T-helper 9 cell (primary cell): ENCODE data around the gene DOCK8.
"Not testable (repeated sequence)": the region's sequence is repeated elsewhere in the genome, so short reads cannot be mapped to it uniquely, and the experiment has no call there.

ENCODE experiments used
- DNase-seq: peaks from one replicate; pipeline ENCODE4 v3.0.0-alpha.2; 2020

The DOCK8 gene

GRCh38 chr9:227860-228259 lies 13.2 kb downstream of the DOCK8 start:
- no peak for DNase-seq

GRCh38 chr9:228929-229695 lies 14.4 kb downstream of the DOCK8 start:
- DNase-seq = no peak

- not testable (repeated sequence) for DNase-seq
Observed at GRCh38 chr9:231625-232024, 17.0 kb downstream of the DOCK8 start.

- DNase-seq = not testable (repeated sequence)
Observed at GRCh38 chr9:233708-234107, 19.0 kb downstream of the DOCK8 start.

- no peak for DNase-seq
Observed at GRCh38 chr9:237141-237857, 22.6 kb downstream of the DOCK8 start.

- no peak for DNase-seq
Observed at GRCh38 chr9:237858-238345, 23.2 kb downstream of the DOCK8 start.

GRCh38 chr9:242461-243080 lies 27.9 kb downstream of the DOCK8 start:
- no peak for DNase-seq

- no peak for DNase-seq
Observed at GRCh38 chr9:248278-248961, 33.8 kb downstream of the DOCK8 start.

- DNase-seq = peak; percentile 34
Observed at GRCh38 chr9:249025-249424, 34.4 kb downstream of the DOCK8 start.

- no peak for DNase-seq
Observed at GRCh38 chr9:250039-250438, 35.4 kb downstream of the DOCK8 start.

- DNase-seq = no peak
Observed at GRCh38 chr9:250625-251024, 36.0 kb downstream of the DOCK8 start.

- DNase-seq = no peak
Observed at GRCh38 chr9:251398-251797, 36.7 kb downstream of the DOCK8 start.

GRCh38 chr9:253539-253938 lies 38.9 kb downstream of the DOCK8 start:
- no peak for DNase-seq

GRCh38 chr9:254516-254915 lies 39.9 kb downstream of the DOCK8 start:
- DNase-seq = no peak

- DNase-seq = no peak
Observed at GRCh38 chr9:257957-258356, 43.3 kb downstream of the DOCK8 start.

GRCh38 chr9:259405-260404 lies 45.0 kb downstream of the DOCK8 start:
- DNase-seq = no peak

GRCh38 chr9:264231-264630 lies 49.6 kb downstream of the DOCK8 start:
- no peak for DNase-seq

GRCh38 chr9:265209-265870 lies 50.7 kb downstream of the DOCK8 start:
- no peak for DNase-seq

GRCh38 chr9:266228-266627 lies 51.6 kb downstream of the DOCK8 start:
- no peak for DNase-seq

- DNase-seq = no peak
Observed at GRCh38 chr9:268616-269015, 54.0 kb downstream of the DOCK8 start.

- DNase-seq = no peak
Observed at GRCh38 chr9:269081-269711, 54.5 kb downstream of the DOCK8 start.
